HG03521 (cell line): Measurements from ENCODE around the gene TRAPPC13.
A peak's percentile ranks its signal among the peaks of the same experiment; 100 is the strongest.
"Not testable (repeated sequence)": the region's sequence is repeated elsewhere in the genome, so short reads cannot be mapped to it uniquely, and the experiment has no call there.

ENCODE experiments used
- ATAC-seq: cut with Tn5 transposase; IDR thresholded peaks from one replicate; pipeline ENCODE4 v1.9.1; 2021; ENCODE audit warnings: mild to moderate bottlenecking, moderate library complexity; ENCODE audit not compliant: unreplicated experiment

TRAPPC13 gene

GRCh38 chr5:65674749-65675148, 49.9 kb downstream of the TRAPPC13 start:
- ATAC-seq = no peak

- not testable (repeated sequence) for ATAC-seq
Measured at GRCh38 chr5:65676056-65676455, 51.2 kb downstream of the TRAPPC13 start.

GRCh38 chr5:65682148-65682547, 57.3 kb downstream of the TRAPPC13 start:
- ATAC-seq = no peak

- ATAC-seq = no peak
Measured at GRCh38 chr5:65693121-65693520, 68.3 kb downstream of the TRAPPC13 start.

GRCh38 chr5:65695162-65695755, 70.4 kb downstream of the TRAPPC13 start:
- ATAC-seq = no peak

GRCh38 chr5:65695896-65696295, 71.1 kb downstream of the TRAPPC13 start:
- ATAC-seq = no peak

GRCh38 chr5:65696892-65697291, 72.1 kb downstream of the TRAPPC13 start:
- no peak for ATAC-seq

- peak; percentile 67 for ATAC-seq
Measured at GRCh38 chr5:65699338-65699737, 74.5 kb downstream of the TRAPPC13 start.

- no peak for ATAC-seq
Measured at GRCh38 chr5:65702036-65702435, 77.2 kb downstream of the TRAPPC13 start.

GRCh38 chr5:65704621-65705239, 79.9 kb downstream of the TRAPPC13 start:
- no peak for ATAC-seq

- ATAC-seq = no peak
Measured at GRCh38 chr5:65707663-65708062, 82.8 kb downstream of the TRAPPC13 start.

- no peak for ATAC-seq
Measured at GRCh38 chr5:65708145-65708544, 83.3 kb downstream of the TRAPPC13 start.
